HUES64 (cell line): Measurements from ENCODE around the gene INTS7.

Source experiments
- H3K27ac ChIP-seq: 2 replicates; pipeline ENCODE4 v1.7.0; 2013; ENCODE audit warnings: low read depth, low read length, inconsistent platforms
- H3K27me3 ChIP-seq: 2 replicates; pipeline ENCODE4 v1.6.1; 2013; ENCODE audit warnings: mild to moderate bottlenecking, low read length; ENCODE audit not compliant: insufficient read depth
- H3K36me3 ChIP-seq: 2 replicates; pipeline ENCODE4 v1.6.1; 2013; ENCODE audit warnings: mild to moderate bottlenecking, low read length; ENCODE audit not compliant: insufficient read depth
- H3K4me1 ChIP-seq: 2 replicates; pipeline ENCODE4 v1.6.1; 2013; ENCODE audit warnings: mild to moderate bottlenecking, low read length, moderate library complexity; ENCODE audit not compliant: insufficient read depth
- H3K4me3 ChIP-seq: 2 replicates; pipeline ENCODE4 v1.5.1; 2013; ENCODE audit warnings: mild to moderate bottlenecking, low read length, moderate library complexity
- H3K9ac ChIP-seq: 2 replicates; pipeline ENCODE4 v1.6.1; 2013; ENCODE audit warnings: mild to moderate bottlenecking, low read depth, low read length
- H3K9me3 ChIP-seq: 2 replicates; pipeline ENCODE4 v1.6.1; 2013; ENCODE audit warnings: low read depth, low read length; ENCODE audit not compliant: insufficient read depth
- WGBS: fragments of 150-250, 120-280 bp; methylation state at CpG from one replicate; pipeline ENCODE4 v1.1.7; 2013; ENCODE audit warnings: missing lambda C conversion rate; 5-methylcytosine and 5-hydroxymethylcytosine counted together

INTS7 gene

GRCh38 chr1:211915924-211916323 lies 119.4 kb downstream of the INTS7 start:
- Histone ChIP-seq H3K9me3 (no peaks in the 10 kb centered on the region), H3K9ac (no peak overlapping the region), H3K4me1 (no peaks in the 10 kb centered on the region), H3K27me3 (no peaks in the 10 kb centered on the region), H3K4me3 (no peak overlapping the region), H3K27ac (no peak overlapping the region), H3K36me3 (no peaks in the 10 kb centered on the region)
- 88% methylated on average over 2 of the region's 2 CpGs for WGBS

GRCh38 chr1:211912844-211913432 lies 122.4 kb downstream of the INTS7 start:
- 94% methylated on average over 13 of the region's 13 CpGs for WGBS
- Histone ChIP-seq H3K36me3 (no peaks in the 10 kb centered on the region), H3K9me3 (no peaks in the 10 kb centered on the region), H3K4me1 (no peaks in the 10 kb centered on the region), H3K27ac (no peak overlapping the region), H3K9ac (no peak overlapping the region), H3K4me3 (no peak overlapping the region), H3K27me3 (no peaks in the 10 kb centered on the region)

- no peaks in the 10 kb centered on the region for H3K27me3 ChIP-seq
- WGBS: 100% methylated on average over 1 of the region's 1 CpG
- H3K9ac ChIP-seq: no peak overlapping the region
- H3K4me1 ChIP-seq: no peaks in the 10 kb centered on the region
- no peak overlapping the region for H3K27ac ChIP-seq
- H3K36me3 ChIP-seq: no peaks in the 10 kb centered on the region
- H3K4me3 ChIP-seq: no peak overlapping the region
- H3K9me3 ChIP-seq: no peaks in the 10 kb centered on the region
Observed at GRCh38 chr1:211912038-211912437, 123.3 kb downstream of the INTS7 start.

GRCh38 chr1:211910913-211911485 lies 124.4 kb downstream of the INTS7 start:
- Histone ChIP-seq H3K36me3 (no peaks in the 10 kb centered on the region), H3K27me3 (no peaks in the 10 kb centered on the region), H3K9ac (no peak overlapping the region), H3K4me3 (no peak overlapping the region), H3K9me3 (no peaks in the 10 kb centered on the region), H3K27ac (no peak overlapping the region), H3K4me1 (no peaks in the 10 kb centered on the region)
- 96% methylated on average over 4 of the region's 4 CpGs for WGBS

- no peaks in the 10 kb centered on the region for H3K9me3 ChIP-seq
- H3K36me3 ChIP-seq: no peaks in the 10 kb centered on the region
- no peak overlapping the region for H3K9ac ChIP-seq
- WGBS: 94% methylated on average over 6 of the region's 7 CpGs
- no peak overlapping the region for H3K27ac ChIP-seq
- no peaks in the 10 kb centered on the region for H3K27me3 ChIP-seq
- H3K4me3 ChIP-seq: no peak overlapping the region
- no peaks in the 10 kb centered on the region for H3K4me1 ChIP-seq
Observed at GRCh38 chr1:211910113-211910884, 125.1 kb downstream of the INTS7 start.

- no peak overlapping the region for H3K27ac ChIP-seq
- no peaks in the 10 kb centered on the region for H3K4me1 ChIP-seq
- no peaks in the 10 kb centered on the region for H3K9me3 ChIP-seq
- H3K4me3 ChIP-seq: no peak overlapping the region
- no peaks in the 10 kb centered on the region for H3K27me3 ChIP-seq
- WGBS: 84% methylated on average over 9 of the region's 9 CpGs
- no peak overlapping the region for H3K9ac ChIP-seq
- no peaks in the 10 kb centered on the region for H3K36me3 ChIP-seq
Observed at GRCh38 chr1:211909395-211909794, 126.0 kb downstream of the INTS7 start.

GRCh38 chr1:211908951-211909350 lies 126.4 kb downstream of the INTS7 start:
- H3K27ac ChIP-seq: no peak overlapping the region
- no peaks in the 10 kb centered on the region for H3K27me3 ChIP-seq
- no peak overlapping the region for H3K4me3 ChIP-seq
- H3K4me1 ChIP-seq: no peaks in the 10 kb centered on the region
- WGBS: 94% methylated on average over 2 of the region's 2 CpGs
- no peaks in the 10 kb centered on the region for H3K36me3 ChIP-seq
- no peak overlapping the region for H3K9ac ChIP-seq
- H3K9me3 ChIP-seq: no peaks in the 10 kb centered on the region

- H3K9ac ChIP-seq: no peak overlapping the region
- no peaks in the 10 kb centered on the region for H3K27me3 ChIP-seq
- H3K9me3 ChIP-seq: no peaks in the 10 kb centered on the region
- H3K4me3 ChIP-seq: no peak overlapping the region
- H3K36me3 ChIP-seq: no peaks in the 10 kb centered on the region
- no peak overlapping the region for H3K27ac ChIP-seq
- H3K4me1 ChIP-seq: no peaks in the 10 kb centered on the region
- no CpG with 5 or more reads among the region's 2 CpGs for WGBS
Observed at GRCh38 chr1:211908453-211908852, 126.9 kb downstream of the INTS7 start.

GRCh38 chr1:211903490-211904245 lies 131.7 kb downstream of the INTS7 start:
- Histone ChIP-seq H3K36me3 (no peaks in the 10 kb centered on the region), H3K27me3 (no peaks in the 10 kb centered on the region), H3K27ac (no peak overlapping the region), H3K4me1 (no peaks in the 10 kb centered on the region), H3K9ac (no peak overlapping the region), H3K4me3 (no peak overlapping the region), H3K9me3 (0 out of 2 replicates have a peak, but pooled peaks cover 6% of the 10 kb centered on the region)
- 92% methylated on average over 2 of the region's 2 CpGs for WGBS

- WGBS: 91% methylated on average over 4 of the region's 4 CpGs
- Histone ChIP-seq H3K4me3 (no peak overlapping the region), H3K9me3 (0 out of 2 replicates have a peak, but pooled peaks cover 6% of the 10 kb centered on the region), H3K9ac (no peak overlapping the region), H3K36me3 (no peaks in the 10 kb centered on the region), H3K4me1 (no peaks in the 10 kb centered on the region), H3K27me3 (no peaks in the 10 kb centered on the region), H3K27ac (no peak overlapping the region)
Observed at GRCh38 chr1:211902624-211903291, 132.6 kb downstream of the INTS7 start.
